ENCODE data around the gene BTBD7. TPM values are rescaled to one million over a fixed set of nuclear protein-coding genes. Genes with fewer than 3 reads are reported as not detected.

Gene BTBD7
- total and polyA plus RNA-seq, 4 donors, result 19.1 to 41.8 (median 24.8) TPM

- Histone ChIP-seq H3K9me3 (ENCODE audit: control insufficient read depth, insufficient read depth, low read length) (no peaks in the 10 kb centered on the region), H3K36me3 (ENCODE audit: control insufficient read depth, insufficient read depth, low read length) (peaks cover 3% of the 10 kb centered on the region), H3K4me3 (ENCODE audit: low read depth, low read length) (no peak overlapping the region), H3K4me1 (ENCODE audit: control insufficient read depth, insufficient read depth, low read length) (no peaks in the 10 kb centered on the region), H3K27me3 (ENCODE audit: control insufficient read depth, insufficient read depth, low read length) (no peaks in the 10 kb centered on the region), H3K27ac (ENCODE audit: low read depth, low read length) (no peak overlapping the region)
- DNase-seq (ENCODE audit: low read depth in 4 of 6, low spot score in 6 of 6), result no peak
- WGBS (ENCODE audit: insufficient coverage), result no CpG with 5 or more reads among the region's 4 CpGs
Measured at GRCh38 chr14:93286212-93286890, 46.5 kb downstream of the BTBD7 start.

GRCh38 chr14:93285044-93285443, 47.8 kb downstream of the BTBD7 start:
- Histone ChIP-seq H3K4me3 (ENCODE audit: low read depth, low read length) (no peak overlapping the region), H3K36me3 (ENCODE audit: control insufficient read depth, insufficient read depth, low read length) (no peaks in the 10 kb centered on the region), H3K4me1 (ENCODE audit: control insufficient read depth, insufficient read depth, low read length) (no peaks in the 10 kb centered on the region), H3K9me3 (ENCODE audit: control insufficient read depth, insufficient read depth, low read length) (no peaks in the 10 kb centered on the region), H3K27ac (ENCODE audit: low read depth, low read length) (no peak overlapping the region), H3K27me3 (ENCODE audit: control insufficient read depth, insufficient read depth, low read length) (no peaks in the 10 kb centered on the region)
- no CpG with 5 or more reads among the region's 2 CpGs for WGBS (ENCODE audit: insufficient coverage)
- peak in 1 of 6 donors; percentile 17 for DNase-seq (ENCODE audit: low read depth in 4 of 6, low spot score in 6 of 6)

GRCh38 chr14:93281937-93282336, 50.9 kb downstream of the BTBD7 start:
- H3K4me1 ChIP-seq (ENCODE audit: control insufficient read depth, insufficient read depth, low read length), result no peaks in the 10 kb centered on the region
- WGBS (ENCODE audit: insufficient coverage), result no CpG with 5 or more reads among the region's 1 CpG
- H3K27ac ChIP-seq (ENCODE audit: low read depth, low read length), result no peak overlapping the region
- DNase-seq (ENCODE audit: low read depth in 4 of 6, low spot score in 6 of 6), result no peak
- no peak overlapping the region for H3K4me3 ChIP-seq (ENCODE audit: low read depth, low read length)
- H3K36me3 ChIP-seq (ENCODE audit: control insufficient read depth, insufficient read depth, low read length), result no peaks in the 10 kb centered on the region
- H3K27me3 ChIP-seq (ENCODE audit: control insufficient read depth, insufficient read depth, low read length), result no peaks in the 10 kb centered on the region
- no peaks in the 10 kb centered on the region for H3K9me3 ChIP-seq (ENCODE audit: control insufficient read depth, insufficient read depth, low read length)

GRCh38 chr14:93280743-93281142, 52.1 kb downstream of the BTBD7 start:
- no peak for DNase-seq (ENCODE audit: low read depth in 4 of 6, low spot score in 6 of 6)
- H3K36me3 ChIP-seq (ENCODE audit: control insufficient read depth, insufficient read depth, low read length), result no peaks in the 10 kb centered on the region
- H3K27ac ChIP-seq (ENCODE audit: low read depth, low read length), result no peak overlapping the region
- WGBS (ENCODE audit: insufficient coverage), result 100% methylated on average over 1 of the region's 5 CpGs
- H3K4me1 ChIP-seq (ENCODE audit: control insufficient read depth, insufficient read depth, low read length), result no peaks in the 10 kb centered on the region
- no peak overlapping the region for H3K4me3 ChIP-seq (ENCODE audit: low read depth, low read length)
- H3K9me3 ChIP-seq (ENCODE audit: control insufficient read depth, insufficient read depth, low read length), result no peaks in the 10 kb centered on the region
- H3K27me3 ChIP-seq (ENCODE audit: control insufficient read depth, insufficient read depth, low read length), result no peaks in the 10 kb centered on the region

- Histone ChIP-seq H3K36me3 (ENCODE audit: control insufficient read depth, insufficient read depth, low read length) (peaks cover 4% of the 10 kb centered on the region), H3K4me3 (ENCODE audit: low read depth, low read length) (no peak overlapping the region), H3K27ac (ENCODE audit: low read depth, low read length) (no peak overlapping the region), H3K27me3 (ENCODE audit: control insufficient read depth, insufficient read depth, low read length) (no peaks in the 10 kb centered on the region), H3K9me3 (ENCODE audit: control insufficient read depth, insufficient read depth, low read length) (no peaks in the 10 kb centered on the region), H3K4me1 (ENCODE audit: control insufficient read depth, insufficient read depth, low read length) (peaks cover 3% of the 10 kb centered on the region)
- DNase-seq (ENCODE audit: low read depth in 4 of 6, low spot score in 6 of 6), result no peak
- WGBS (ENCODE audit: insufficient coverage), result 100% methylated on average over 2 of the region's 3 CpGs
Measured at GRCh38 chr14:93276031-93276716, 56.7 kb downstream of the BTBD7 start.

- Histone ChIP-seq H3K4me1 (ENCODE audit: control insufficient read depth, insufficient read depth, low read length) (peaks cover 8% of the 10 kb centered on the region), H3K4me3 (ENCODE audit: low read depth, low read length) (no peak overlapping the region), H3K27ac (ENCODE audit: low read depth, low read length) (no peak overlapping the region), H3K36me3 (ENCODE audit: control insufficient read depth, insufficient read depth, low read length) (peaks cover 4% of the 10 kb centered on the region), H3K27me3 (ENCODE audit: control insufficient read depth, insufficient read depth, low read length) (no peaks in the 10 kb centered on the region), H3K9me3 (ENCODE audit: control insufficient read depth, insufficient read depth, low read length) (no peaks in the 10 kb centered on the region)
- no peak for DNase-seq (ENCODE audit: low read depth in 4 of 6, low spot score in 6 of 6)
- WGBS (ENCODE audit: insufficient coverage), result 100% methylated on average over 1 of the region's 3 CpGs
Measured at GRCh38 chr14:93274055-93274806, 58.6 kb downstream of the BTBD7 start.

- H3K4me1 ChIP-seq (ENCODE audit: control insufficient read depth, insufficient read depth, low read length), result peaks cover 8% of the 10 kb centered on the region
- no peaks in the 10 kb centered on the region for H3K9me3 ChIP-seq (ENCODE audit: control insufficient read depth, insufficient read depth, low read length)
- no peak overlapping the region for H3K4me3 ChIP-seq (ENCODE audit: low read depth, low read length)
- 59% methylated on average over 5 of the region's 6 CpGs for WGBS (ENCODE audit: insufficient coverage)
- peaks cover 4% of the 10 kb centered on the region for H3K36me3 ChIP-seq (ENCODE audit: control insufficient read depth, insufficient read depth, low read length)
- no peak for DNase-seq (ENCODE audit: low read depth in 4 of 6, low spot score in 6 of 6)
- H3K27ac ChIP-seq (ENCODE audit: low read depth, low read length), result no peak overlapping the region
- H3K27me3 ChIP-seq (ENCODE audit: control insufficient read depth, insufficient read depth, low read length), result no peaks in the 10 kb centered on the region
Measured at GRCh38 chr14:93271111-93271510, 61.7 kb downstream of the BTBD7 start.

DNA sequence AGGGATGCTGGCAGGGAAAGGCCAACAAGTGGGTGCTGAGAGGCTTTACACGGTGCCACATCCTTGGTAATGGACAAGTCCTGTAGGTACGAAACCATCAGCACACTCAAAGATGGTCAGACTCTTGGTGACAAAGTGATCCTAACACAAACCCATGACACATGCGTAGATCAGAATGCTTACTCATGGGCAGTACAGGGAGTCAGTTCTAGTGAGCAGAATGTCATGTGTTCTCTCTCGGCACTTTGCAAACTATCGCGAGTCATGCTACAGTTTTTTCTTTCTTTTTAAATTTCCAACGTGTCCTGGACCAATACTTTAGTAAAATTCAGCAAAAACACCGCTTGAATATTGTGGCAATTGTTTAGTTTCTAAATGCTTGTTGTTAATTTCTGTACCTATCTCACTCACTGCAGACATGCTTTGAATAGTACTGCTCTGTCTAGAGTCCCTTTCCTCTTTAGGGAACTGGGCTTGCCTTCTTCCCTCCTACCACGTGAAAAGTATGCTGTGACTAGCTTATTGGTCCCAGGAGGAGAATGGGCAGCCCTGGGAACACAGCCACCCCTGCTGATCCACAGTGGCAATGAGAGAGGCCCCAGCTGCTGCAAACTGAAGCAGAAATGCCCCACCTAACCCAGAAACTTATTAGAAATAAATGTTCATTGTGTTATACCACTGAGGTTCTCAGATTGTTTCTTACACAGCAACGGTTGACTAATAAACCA, 63.3 kb downstream of the BTBD7 start:
- Histone ChIP-seq H3K4me1 (ENCODE audit: control insufficient read depth, insufficient read depth, low read length) (peaks cover 8% of the 10 kb centered on the region), H3K4me3 (ENCODE audit: low read depth, low read length) (no peak overlapping the region), H3K27ac (ENCODE audit: low read depth, low read length) (no peak overlapping the region), H3K36me3 (ENCODE audit: control insufficient read depth, insufficient read depth, low read length) (peaks cover 4% of the 10 kb centered on the region), H3K27me3 (ENCODE audit: control insufficient read depth, insufficient read depth, low read length) (no peaks in the 10 kb centered on the region), H3K9me3 (ENCODE audit: control insufficient read depth, insufficient read depth, low read length) (no peaks in the 10 kb centered on the region)
- WGBS (ENCODE audit: insufficient coverage), result 87% methylated on average over 6 of the region's 10 CpGs
- peak in 2 of 6 donors; percentile 17 to 21 for DNase-seq (ENCODE audit: low read depth in 4 of 6, low spot score in 6 of 6)

DNA sequence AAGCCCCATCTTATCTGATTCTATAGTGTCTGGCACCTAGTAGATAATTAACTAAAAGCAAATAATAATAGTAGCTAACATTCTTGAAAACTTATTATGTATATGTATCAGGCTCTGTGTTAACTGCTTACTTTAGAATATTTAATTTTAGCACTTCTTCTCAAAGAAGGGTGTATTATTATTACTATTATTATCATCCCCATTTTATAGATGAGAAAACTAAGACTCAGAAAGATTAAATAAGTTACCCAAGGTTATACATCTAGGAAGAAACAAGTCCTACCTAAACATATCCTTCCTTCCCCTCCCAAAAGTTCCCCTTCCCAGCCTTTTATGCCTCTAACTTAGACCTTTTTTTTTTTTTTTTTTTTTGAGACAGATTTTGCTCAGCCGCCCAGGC, 64.4 kb downstream of the BTBD7 start:
- DNase-seq (ENCODE audit: low read depth in 4 of 6, low spot score in 6 of 6), result no peak
- H3K36me3 ChIP-seq (ENCODE audit: control insufficient read depth, insufficient read depth, low read length), result peaks cover 4% of the 10 kb centered on the region
- no peaks in the 10 kb centered on the region for H3K27me3 ChIP-seq (ENCODE audit: control insufficient read depth, insufficient read depth, low read length)
- H3K9me3 ChIP-seq (ENCODE audit: control insufficient read depth, insufficient read depth, low read length), result no peaks in the 10 kb centered on the region
- no peak overlapping the region for H3K27ac ChIP-seq (ENCODE audit: low read depth, low read length)
- peaks cover 8% of the 10 kb centered on the region for H3K4me1 ChIP-seq (ENCODE audit: control insufficient read depth, insufficient read depth, low read length)
- WGBS (ENCODE audit: insufficient coverage), result no CpG with 5 or more reads among the region's 1 CpG
- no peak overlapping the region for H3K4me3 ChIP-seq (ENCODE audit: low read depth, low read length)
